ENCODE data around the gene CHRNA5. TPM values are rescaled to one million over a fixed set of nuclear protein-coding genes. Genes with fewer than 3 reads are reported as not detected.

Gene CHRNA5
- total and polyA plus RNA-seq, 7 donors: 0.71 to 4.4 (median 3.1) TPM

- intact Hi-C loops (cut with DNase I): loop anchor here (2.0 to 5.0 kb wide), 2 partner anchors 69 to 71 kb away; no protein-coding TSS in a partner anchor
Measured at GRCh38 chr15:78637776-78638435, 72.6 kb downstream of the CHRNA5 start.

GRCh38 chr15:78638658-78639314, 73.5 kb downstream of the CHRNA5 start:
- Histone ChIP-seq H3K27me3 (ENCODE audit: insufficient read depth in 3 of 3, low read length in 2 of 3) (peaks cover 0 to 15% (median 4%) of the 10 kb centered on the region in 3 donors), H3K4me3 (no peak overlapping the region), H3K4me1 (peaks cover 8% of the 10 kb centered on the region), H3K27ac (no peak overlapping the region), H3K36me3 (ENCODE audit: insufficient read depth in 1 of 2, low read depth in 1 of 2) (no peaks in the 10 kb centered on the region), H3K9me3 (no peaks in the 10 kb centered on the region)
- ATAC-seq: peak; percentile 59 to 84 (median 72)
- TF ChIP-seq CTCF (IDR thresholded peaks at IDR 0.05): peak; percentile 61
- intact Hi-C loops (cut with DNase I): loop anchor here (2.0 to 5.0 kb wide), 2 partner anchors 69 to 70 kb away; no protein-coding TSS in a partner anchor
- WGBS, 3 donors: 38 to 44% (median 42%) methylated on average over 4 of the region's 4 CpGs
- peak in 1 of 2 donors; percentile 36 for DNase-seq

More at GRCh38 chr15:78637776-78638435, 72.6 kb downstream of the CHRNA5 start:
- 74 to 83% (median 75%) methylated on average over 4 of the region's 4 CpGs for WGBS, 3 donors
- Histone ChIP-seq H3K4me3 (no peak overlapping the region), H3K27ac (no peak overlapping the region), H3K4me1 (peaks cover 8% of the 10 kb centered on the region), H3K9me3 (peaks cover 6% of the 10 kb centered on the region), H3K36me3 (ENCODE audit: insufficient read depth in 1 of 2, low read depth in 1 of 2) (no peaks in the 10 kb centered on the region), H3K27me3 (ENCODE audit: insufficient read depth in 3 of 3, low read length in 2 of 3) (peaks cover 0 to 18% (median 4%) of the 10 kb centered on the region in 3 donors)
- TF ChIP-seq CTCF (IDR thresholded peaks at IDR 0.05): no peak
- no peak for DNase-seq
- no peak for ATAC-seq

- DNase-seq: no peak
- intact Hi-C loops (cut with DNase I): no loop called here
Measured at GRCh38 chr15:78640527-78641101, 75.3 kb downstream of the CHRNA5 start.

GRCh38 chr15:78641102-78641748, 75.9 kb downstream of the CHRNA5 start, which contains the start of gene CHRNB4:
Gene CHRNB4 (minus strand): TSS chr15:78641210. CDS start chr15:78641133, 77 bp downstream.
- Histone ChIP-seq H3K36me3 (ENCODE audit: insufficient read depth in 1 of 2, low read depth in 1 of 2) (no peaks in the 10 kb centered on the region), H3K4me1 (peaks cover 8% of the 10 kb centered on the region), H3K27ac (no peak within 1 kb of the TSS), H3K9me3 (no peaks in the 10 kb centered on the region), H3K4me3 (peak within 1 kb of the TSS; percentile 61), H3K27me3 (ENCODE audit: insufficient read depth in 3 of 3, low read length in 2 of 3) (peaks cover 0 to 15% (median 4%) of the 10 kb centered on the region in 3 donors)
- no peak for DNase-seq
- intact Hi-C loops (cut with DNase I): no loop called here
- ATAC-seq: peak; percentile 40 to 63 (median 50)
- 20 to 32% (median 24%) methylated on average over 21 to 47 of the region's 47 CpGs for WGBS, 3 donors
- TF ChIP-seq CTCF (IDR thresholded peaks at IDR 0.05): no peak

More at GRCh38 chr15:78640527-78641101, 75.3 kb downstream of the CHRNA5 start:
- no peaks in the 10 kb centered on the region for H3K36me3 ChIP-seq (ENCODE audit: insufficient read depth in 1 of 2, low read depth in 1 of 2)
- 22 to 34% (median 32%) methylated on average over 19 to 31 of the region's 32 CpGs for WGBS, 3 donors
- H3K27me3 ChIP-seq (ENCODE audit: insufficient read depth in 3 of 3, low read length in 2 of 3): peaks cover 0 to 15% (median 4%) of the 10 kb centered on the region in 3 donors
- H3K4me1 ChIP-seq: peaks cover 8% of the 10 kb centered on the region
- TF ChIP-seq CTCF (IDR thresholded peaks at IDR 0.05): no peak
- H3K27ac ChIP-seq: no peak overlapping the region
- peak overlapping the region; percentile 61 for H3K4me3 ChIP-seq
- no peaks in the 10 kb centered on the region for H3K9me3 ChIP-seq
- ATAC-seq: peak; percentile 18 to 37 (median 24)

Measured in psoas muscle (tissue), 8 donors.